Gastrocnemius medialis (tissue), 4 donors: ENCODE results near the gene SERTAD2. TPM values are rescaled to one million over a fixed set of nuclear protein-coding genes. Genes with fewer than 3 reads are reported as not detected.

ENCODE experiments used
- ATAC-seq, 2 donors: fragments of 150-250 bp; one replicate each; pipeline ENCODE4 v1.9.1; 2016
- DNase-seq, 2 donors: peaks; one replicate each; pipeline ENCODE4 v3.0.0-alpha.2; 2019
- H3K27ac ChIP-seq, 4 donors: fragments of 200-600 bp; sonication (generic); 1 replicate in 1 of 4; 2 replicates in 3 of 4; pipeline ENCODE4 v1.5.1; 2016 to 2018; ENCODE audit warnings: mild to moderate bottlenecking in 2 of 4, moderate library complexity in 1 of 4
- H3K27me3 ChIP-seq, 3 donors: fragments of 200-600 bp; sonication (generic) in 2 of 3; 1 replicate in 1 of 3; 2 replicates in 2 of 3; pipeline versions ENCODE4 v1.5.1 to v1.6.0; 2016 to 2019; ENCODE audit warnings: mild to moderate bottlenecking in 1 of 3, moderate library complexity in 1 of 3
- H3K36me3 ChIP-seq, 2 donors: fragments of 200-600 bp; sonication (generic) in 1 of 2; one replicate each; pipeline ENCODE4 v1.5.1; 2017 to 2018
- H3K4me1 ChIP-seq, 2 donors: fragments of 200-600 bp; sonication (generic) in 1 of 2; one replicate each; pipeline ENCODE4 v1.5.1; 2016 to 2017; ENCODE audit warnings: mild to moderate bottlenecking in 2 of 2
- H3K4me3 ChIP-seq, 4 donors: fragments of 200-600 bp; sonication (generic) in 3 of 4; 1 replicate in 1 of 4; 2 replicates in 3 of 4; pipeline ENCODE4 v1.5.1; 2016 to 2019; ENCODE audit warnings: mild to moderate bottlenecking in 2 of 4
- H3K9me3 ChIP-seq, 3 donors: fragments of 200-600 bp; sonication (generic) in 2 of 3; 1 replicate in 1 of 3; 2 replicates in 2 of 3; pipeline ENCODE4 v1.5.1; 2016 to 2019
- CTCF ChIP-seq, 5 experiments: fragments of 450-650 bp in 3 of 5; fragments of 200-600 bp in 2 of 5; sonication (generic) in 2 of 5; IDR thresholded peaks in 4 of 5; conservative IDR thresholded peaks in 1 of 5; 1 replicate in 4 of 5; 2 replicates in 1 of 5; pipeline ENCODE4 v1.5.1; 2016 to 2019; ENCODE audit warnings: antibody characterized with exemption in 5 of 5, mild to moderate bottlenecking in 3 of 5, moderate library complexity in 3 of 5
- POLR2A ChIP-seq, 2 donors: fragments of 450-650 bp; IDR thresholded peaks; one replicate each; pipeline ENCODE4 v1.6.1; 2017; ENCODE audit warnings: antibody characterized with exemption in 2 of 2, mild to moderate bottlenecking in 2 of 2, moderate library complexity in 2 of 2
- in situ Hi-C, 4 donors: fragments of 200-750 bp; cut with MboI; loops; one replicate each; pipeline versions ENCODE4 v1.15.0 to v1.8.0; 2017; ENCODE audit warnings: low sequenced_read_pairs in 4 of 4
- intact Hi-C: fragments of 100-400 bp; cut with DNase I; formaldehyde crosslinking; loops from one replicate; pipeline ENCODE4 v1.15.1; 2023; ENCODE audit warnings: low total_unique reads
- total RNA-seq, 4 donors: library from RNA; depleted of rRNA; stranded (reverse); fragments of >200 nt; gene quantifications; one replicate each; pipeline versions ENCODE4 v1.1.0 to v1.2.3, GENCODE V29; 2016

The SERTAD2 gene
- total RNA-seq, 4 donors from 2014 or later, result 7.3 to 10.6 (median 8.7) TPM

GRCh38 chr2:64683771-64684510 lies 30.2 kb upstream of the SERTAD2 start:
- intact Hi-C loops, result no loop called here
- H3K9me3 ChIP-seq, result no peaks in the 10 kb centered on the region
- DNase-seq (no peak), ATAC-seq (no peak)
- peaks cover 10 to 12% of the 10 kb centered on the region in 2 donors for H3K4me1 ChIP-seq
- in situ Hi-C loops, result no loop called here
- H3K4me3 ChIP-seq, result no peak overlapping the region
- no peaks in the 10 kb centered on the region for H3K36me3 ChIP-seq
- no peaks in the 10 kb centered on the region for H3K27me3 ChIP-seq
- TF ChIP-seq POLR2A (IDR thresholded peaks at IDR 0.05), result no peak
- no peak for TF ChIP-seq CTCF (IDR thresholded peaks at IDR 0.05 in 4 of 5, conservative IDR thresholded peaks at IDR 0.05 in 1 of 5)
- no peak overlapping the region for H3K27ac ChIP-seq

GRCh38 chr2:64681479-64681967 lies 27.8 kb upstream of the SERTAD2 start:
- Histone ChIP-seq H3K36me3 (no peaks in the 10 kb centered on the region), H3K4me1 (peaks cover 10 to 15% of the 10 kb centered on the region in 2 donors), H3K4me3 (no peak overlapping the region), H3K9me3 (no peaks in the 10 kb centered on the region), H3K27me3 (no peaks in the 10 kb centered on the region), H3K27ac (no peak overlapping the region)
- DNase-seq, result no peak
- in situ Hi-C loops, result no loop called here
- intact Hi-C loops, result no loop called here
- TF ChIP-seq CTCF (IDR thresholded peaks at IDR 0.05 in 4 of 5, conservative IDR thresholded peaks at IDR 0.05 in 1 of 5) (no peak), POLR2A (IDR thresholded peaks at IDR 0.05) (no peak)
- no peak for ATAC-seq

GRCh38 chr2:64679673-64680425 lies 26.1 kb upstream of the SERTAD2 start:
- Histone ChIP-seq H3K4me1 (peaks cover 10 to 15% of the 10 kb centered on the region in 2 donors), H3K9me3 (no peaks in the 10 kb centered on the region), H3K27me3 (no peaks in the 10 kb centered on the region), H3K36me3 (no peaks in the 10 kb centered on the region), H3K4me3 (no peak overlapping the region), H3K27ac (peak overlapping the region; percentile 14 to 50 (median 30))
- DNase-seq (no peak), ATAC-seq (peak in 1 of 2 donors; percentile 52)
- in situ Hi-C loops (no loop called here), intact Hi-C loops (no loop called here)
- TF ChIP-seq POLR2A (IDR thresholded peaks at IDR 0.05) (no peak), CTCF (IDR thresholded peaks at IDR 0.05 in 4 of 5, conservative IDR thresholded peaks at IDR 0.05 in 1 of 5) (no peak)

DNA sequence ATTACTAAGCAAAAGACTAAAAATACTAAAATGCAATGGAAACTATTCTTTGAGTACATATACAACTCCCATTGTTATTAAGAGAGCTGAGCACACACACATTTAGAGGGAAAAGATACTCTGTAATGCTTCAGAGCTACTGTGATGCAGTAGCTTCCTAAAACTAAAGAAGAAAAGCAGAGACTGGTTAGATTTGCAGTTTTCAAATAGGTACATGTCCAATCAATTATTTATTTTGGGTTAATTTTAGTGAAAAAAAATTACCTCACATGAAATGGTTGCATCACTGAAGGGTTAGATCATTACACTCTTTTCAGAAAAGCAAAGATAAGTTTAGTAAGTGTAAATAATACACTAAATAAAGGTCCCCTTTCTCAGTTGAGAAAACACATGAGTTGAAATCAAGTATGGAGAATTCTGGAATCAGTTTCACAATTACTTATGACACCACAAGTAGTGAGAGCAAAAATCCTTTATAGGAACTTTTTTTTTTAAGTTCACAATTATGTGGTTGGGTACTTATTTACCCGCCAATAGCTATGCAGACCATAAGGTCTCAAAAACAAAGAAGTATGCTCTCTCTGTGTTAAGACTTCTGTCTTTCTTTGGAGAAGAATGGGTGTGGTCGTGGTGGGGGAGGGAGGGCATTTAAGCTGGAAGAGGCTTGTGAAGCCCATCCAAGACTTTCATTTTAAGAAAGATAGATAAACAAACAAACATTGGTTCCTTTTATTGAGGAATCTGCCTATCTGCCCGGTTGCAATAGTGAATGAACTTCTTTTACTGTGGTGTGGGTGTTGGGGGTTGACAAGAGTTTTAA lies 25.3 kb upstream of the SERTAD2 start:
- TF ChIP-seq CTCF (IDR thresholded peaks at IDR 0.05 in 4 of 5, conservative IDR thresholded peaks at IDR 0.05 in 1 of 5) (no peak), POLR2A (IDR thresholded peaks at IDR 0.05) (no peak)
- DNase-seq (no peak), ATAC-seq (no peak)
- intact Hi-C loops, result no loop called here
- Histone ChIP-seq H3K4me1 (peaks cover 10 to 15% of the 10 kb centered on the region in 2 donors), H3K4me3 (no peak overlapping the region), H3K36me3 (no peaks in the 10 kb centered on the region), H3K9me3 (no peaks in the 10 kb centered on the region), H3K27ac (peak overlapping the region; percentile 14 to 50 (median 30)), H3K27me3 (no peaks in the 10 kb centered on the region)
- in situ Hi-C loops, result no loop called here
